NCI-H774 (cell line): ENCODE data around the gene MIR17HG.

Experiments used
- DNase-seq: peaks from one replicate; lab custom pipeline; 2025; lab: John Stamatoyannopoulos, UW

The MIR17HG gene

DNA sequence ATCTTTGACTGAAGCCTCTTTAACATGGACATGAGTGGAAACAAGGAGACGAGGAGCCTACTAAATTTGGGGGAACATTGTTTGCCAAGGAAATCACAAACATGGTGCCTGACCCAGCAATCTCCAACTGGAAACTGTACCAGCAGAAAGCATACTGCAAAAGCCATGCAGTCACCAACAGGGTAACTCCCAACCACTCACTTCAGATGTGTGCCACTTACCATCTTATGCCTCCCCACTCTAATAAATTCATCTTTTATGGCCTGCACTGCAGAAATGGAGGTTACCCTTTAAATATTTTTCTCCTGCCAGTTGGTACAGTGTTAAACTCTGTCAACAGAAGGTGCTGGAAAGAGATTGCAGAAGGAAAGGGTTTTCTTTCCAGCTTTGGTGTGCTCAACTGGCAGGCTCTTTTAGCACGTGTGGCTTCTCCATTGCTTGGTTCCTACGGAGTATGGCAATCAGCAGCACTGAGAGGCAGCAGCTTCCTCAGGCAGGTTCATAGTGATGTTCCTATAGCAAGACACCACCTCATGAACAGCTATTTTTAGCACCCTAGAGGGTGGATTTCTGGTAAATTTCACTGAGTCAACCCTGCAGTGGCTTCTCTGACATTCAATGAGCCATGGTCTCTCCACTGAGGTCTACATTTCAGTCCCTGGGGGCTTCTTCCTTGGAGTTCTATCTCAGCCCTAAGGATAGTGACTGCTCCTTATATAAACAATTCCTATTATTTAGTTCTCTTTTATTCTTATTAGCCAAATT lies 21.4 kb downstream of the MIR17HG start:
- no peak for DNase-seq

DNA sequence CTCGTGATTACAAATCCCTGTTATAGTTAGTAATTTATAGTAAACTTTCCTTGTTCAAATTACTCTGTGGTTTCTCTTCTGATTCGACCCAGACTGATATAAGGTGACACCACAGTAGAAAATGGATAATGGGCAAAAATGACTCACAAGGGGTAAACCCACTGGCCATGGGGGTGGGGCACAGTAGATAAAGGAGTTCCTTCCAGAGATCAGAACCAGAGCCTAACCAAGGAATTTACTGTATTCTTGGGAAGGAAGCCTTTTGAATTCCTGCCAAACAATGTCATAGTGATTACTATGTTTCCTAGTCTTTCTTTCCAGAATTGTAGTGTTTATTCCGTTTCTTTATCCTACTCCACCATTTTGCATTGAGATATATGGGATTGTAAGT lies 21.9 kb downstream of the MIR17HG start:
- DNase-seq: no peak

DNA sequence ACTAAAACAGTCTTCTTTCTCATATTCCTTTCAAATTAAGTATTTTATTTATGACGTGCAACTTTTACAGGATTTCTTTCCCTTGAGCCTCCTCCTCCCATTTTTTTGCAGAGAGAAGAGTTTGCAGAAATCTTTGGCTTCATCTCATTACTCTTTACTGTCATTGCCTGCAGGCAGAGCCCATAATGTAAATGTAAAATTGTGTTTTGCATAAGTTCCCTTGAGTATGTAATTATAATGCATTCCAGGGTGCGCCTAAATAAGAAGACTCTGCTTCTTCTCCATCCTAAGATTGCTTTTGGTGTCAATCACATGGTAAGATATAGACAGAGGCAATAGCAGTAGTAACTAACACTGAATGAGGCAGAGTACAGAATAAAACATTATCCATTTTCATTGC lies 23.0 kb downstream of the MIR17HG start:
- DNase-seq: no peak

DNA sequence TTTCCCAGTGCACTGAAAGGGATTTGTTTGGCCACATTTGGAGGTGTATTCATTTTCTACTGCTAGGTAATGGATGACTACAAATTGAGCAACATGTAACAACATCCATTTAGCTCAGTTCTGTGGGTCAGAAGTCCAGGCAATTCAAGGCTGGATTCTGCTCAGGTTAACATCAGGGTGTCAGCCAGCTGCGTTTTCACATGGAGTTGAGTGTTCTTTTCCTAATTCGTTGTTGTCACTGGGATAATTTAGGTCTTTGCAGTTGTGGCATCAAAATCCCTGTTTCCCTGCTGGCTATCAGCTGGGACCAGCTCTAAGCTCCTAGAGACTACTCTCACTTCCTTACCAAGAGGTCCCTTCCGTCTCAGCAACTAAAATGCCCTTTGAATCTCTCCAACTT lies 25.4 kb downstream of the MIR17HG start:
- no peak for DNase-seq

DNA sequence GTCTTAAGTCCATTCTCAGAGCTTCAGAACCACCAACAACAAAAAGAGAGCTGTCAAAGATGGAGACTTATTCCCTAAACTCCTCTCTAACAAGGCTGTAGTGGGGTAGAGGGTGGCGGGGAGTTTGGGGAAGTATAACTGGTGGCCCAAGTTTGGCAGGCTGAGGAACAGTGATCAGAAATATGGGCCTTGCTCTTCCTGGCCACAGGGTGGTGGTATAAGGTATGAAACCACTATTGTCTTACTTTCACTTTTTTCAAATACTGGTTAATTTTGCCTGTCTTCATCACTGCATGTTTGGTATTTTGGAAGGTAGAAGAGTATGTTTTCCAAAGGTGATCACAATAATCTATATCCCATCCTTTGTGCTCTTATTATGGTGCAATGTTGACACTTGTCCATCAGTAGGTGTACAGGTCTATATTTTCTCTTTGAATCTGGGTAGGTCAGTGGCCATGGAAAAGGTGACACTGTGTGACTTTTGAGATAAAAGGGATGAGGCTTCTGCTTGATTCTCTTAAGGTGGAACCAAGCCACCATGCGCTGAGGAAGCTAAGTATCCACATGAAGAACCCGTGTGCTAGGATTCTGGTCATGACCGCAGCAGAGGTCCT lies 27.7 kb downstream of the MIR17HG start:
- no peak for DNase-seq

DNA sequence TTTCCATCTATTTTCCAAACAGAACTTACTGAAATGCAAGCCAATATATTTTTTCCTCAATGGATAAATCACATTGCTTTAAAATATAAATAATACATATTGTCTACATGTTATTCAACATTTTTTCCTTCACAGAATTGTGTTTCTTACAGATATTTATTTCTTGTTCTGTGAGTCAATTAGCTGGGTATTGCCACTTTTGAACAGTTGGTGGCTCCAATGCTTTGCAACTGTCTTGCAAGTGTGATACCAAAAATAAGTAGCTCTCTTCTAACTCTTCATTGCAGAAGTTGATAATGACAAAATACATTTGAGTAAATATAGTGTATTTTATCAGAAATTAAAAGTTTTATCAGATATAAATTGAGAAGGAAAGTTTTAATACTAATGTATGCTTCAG lies 33.9 kb downstream of the MIR17HG start:
- DNase-seq: no peak

DNA sequence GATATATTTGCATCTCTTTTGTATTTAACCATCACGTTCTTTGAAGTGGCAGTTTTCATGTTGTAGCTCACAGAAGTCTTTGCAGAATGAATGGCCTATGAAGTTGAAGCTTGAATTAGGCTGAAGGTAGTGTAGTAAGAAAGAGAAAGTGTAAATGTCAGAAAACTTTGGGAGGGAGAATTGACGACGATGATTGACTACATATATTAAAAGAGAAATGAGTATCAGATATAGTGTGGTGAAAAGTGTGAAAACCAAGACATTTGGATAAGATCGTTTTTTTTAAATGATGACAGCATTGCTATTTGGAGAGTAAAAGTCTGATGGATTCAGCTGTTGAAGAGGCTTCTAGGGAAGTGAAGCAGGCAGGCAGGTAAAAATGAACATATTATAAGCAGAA lies 36.3 kb downstream of the MIR17HG start:
- DNase-seq: no peak

DNA sequence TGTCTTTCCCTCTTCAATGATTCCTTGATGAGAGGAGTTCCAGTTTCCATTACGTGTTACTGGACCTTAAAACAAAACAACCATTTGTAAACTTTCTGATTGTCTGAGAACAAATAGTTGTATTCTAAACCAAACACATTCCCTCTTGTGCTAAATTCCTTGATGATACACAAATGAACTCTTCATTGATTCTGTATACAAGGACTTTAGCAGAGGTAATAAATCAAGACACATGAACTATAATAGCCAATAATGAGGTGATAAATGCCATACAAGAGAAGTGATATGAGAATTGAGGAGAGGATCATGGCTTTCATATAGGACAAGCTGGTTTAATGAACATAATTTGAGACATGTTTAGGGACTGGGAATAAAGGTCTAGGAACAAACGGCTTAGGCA lies 37.4 kb downstream of the MIR17HG start:
- DNase-seq: no peak

DNA sequence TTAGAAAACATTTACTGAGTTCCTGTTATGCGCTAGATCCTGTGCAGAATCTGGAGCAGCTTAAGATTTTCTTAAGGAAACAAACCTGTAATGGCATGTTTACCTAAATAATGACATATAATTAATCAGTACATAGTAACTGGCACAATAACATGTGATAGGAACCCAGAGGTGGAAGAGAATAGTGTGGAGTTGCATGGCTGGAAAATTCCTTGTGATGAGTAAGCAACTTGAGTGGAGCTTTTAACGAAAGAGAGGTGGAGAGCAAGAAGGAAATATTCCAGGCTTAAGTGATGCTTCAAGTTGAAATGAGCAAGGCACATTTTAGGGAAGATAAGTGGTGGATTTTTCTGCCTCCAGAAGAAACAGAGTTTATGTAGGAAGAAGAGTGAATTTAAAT lies 41.7 kb downstream of the MIR17HG start:
- DNase-seq: no peak

DNA sequence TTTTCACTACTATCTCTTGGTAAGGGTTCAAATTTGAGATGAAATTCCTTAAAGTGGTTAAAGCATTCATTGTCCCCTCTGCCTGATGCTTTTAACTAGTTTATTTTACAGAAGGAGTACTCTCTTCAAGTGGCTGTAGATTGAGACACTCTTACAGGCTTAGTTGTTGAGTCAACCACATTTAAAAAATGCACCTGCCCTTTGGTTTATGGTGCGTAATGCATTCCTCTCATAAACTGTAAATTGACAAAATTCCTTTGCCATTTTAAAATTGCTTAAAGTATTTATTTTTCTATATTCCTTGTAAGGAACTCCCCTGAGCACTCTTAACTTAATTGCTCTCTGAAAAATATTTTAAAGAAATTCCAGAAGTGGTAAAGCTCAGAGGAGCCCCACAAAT lies 50.1 kb downstream of the MIR17HG start:
- DNase-seq: no peak

DNA sequence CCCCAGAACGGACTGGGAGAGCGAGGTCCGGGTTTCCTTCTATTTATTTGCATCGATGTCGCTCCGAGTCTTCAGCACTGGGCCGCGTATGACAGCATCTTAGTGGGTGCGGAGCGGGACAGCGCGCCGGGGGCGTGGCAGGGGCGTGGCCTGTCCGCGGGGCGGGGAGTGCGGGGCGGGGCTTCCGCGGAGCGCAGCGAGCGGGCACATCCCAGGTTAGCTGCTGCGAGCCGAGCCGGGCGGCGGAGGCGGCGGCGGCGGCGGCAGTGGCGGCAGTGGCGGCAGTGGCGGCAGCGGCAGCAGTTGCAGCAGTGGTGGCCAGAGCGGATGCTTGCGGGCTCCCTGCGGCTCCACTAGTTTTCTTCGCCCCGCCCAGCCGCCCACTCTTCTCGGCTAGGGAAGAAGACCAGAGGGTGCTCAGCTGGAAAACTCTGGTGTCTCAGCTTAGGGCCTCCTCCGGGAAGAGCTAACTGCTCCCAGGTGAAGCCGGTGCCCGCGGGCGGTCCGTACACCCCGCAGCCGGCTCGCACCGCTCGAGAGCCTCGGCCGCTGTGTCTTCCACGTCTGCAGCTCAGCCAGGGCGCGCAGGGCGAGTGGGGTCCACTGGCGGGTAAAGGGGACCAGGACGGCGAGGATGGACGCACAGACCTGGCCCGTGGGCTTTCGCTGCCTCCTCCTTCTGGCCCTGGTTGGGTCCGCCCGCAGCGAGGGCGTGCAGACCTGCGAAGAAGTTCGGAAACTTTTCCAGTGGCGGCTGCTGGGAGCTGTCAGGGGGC lies 51.1 kb downstream of the MIR17HG start, which contains the start of gene GPC5:
Gene GPC5 (plus strand): TSS at position 209 of the 776 bp plus-strand sequence.
- peak; percentile 21 for DNase-seq

DNA sequence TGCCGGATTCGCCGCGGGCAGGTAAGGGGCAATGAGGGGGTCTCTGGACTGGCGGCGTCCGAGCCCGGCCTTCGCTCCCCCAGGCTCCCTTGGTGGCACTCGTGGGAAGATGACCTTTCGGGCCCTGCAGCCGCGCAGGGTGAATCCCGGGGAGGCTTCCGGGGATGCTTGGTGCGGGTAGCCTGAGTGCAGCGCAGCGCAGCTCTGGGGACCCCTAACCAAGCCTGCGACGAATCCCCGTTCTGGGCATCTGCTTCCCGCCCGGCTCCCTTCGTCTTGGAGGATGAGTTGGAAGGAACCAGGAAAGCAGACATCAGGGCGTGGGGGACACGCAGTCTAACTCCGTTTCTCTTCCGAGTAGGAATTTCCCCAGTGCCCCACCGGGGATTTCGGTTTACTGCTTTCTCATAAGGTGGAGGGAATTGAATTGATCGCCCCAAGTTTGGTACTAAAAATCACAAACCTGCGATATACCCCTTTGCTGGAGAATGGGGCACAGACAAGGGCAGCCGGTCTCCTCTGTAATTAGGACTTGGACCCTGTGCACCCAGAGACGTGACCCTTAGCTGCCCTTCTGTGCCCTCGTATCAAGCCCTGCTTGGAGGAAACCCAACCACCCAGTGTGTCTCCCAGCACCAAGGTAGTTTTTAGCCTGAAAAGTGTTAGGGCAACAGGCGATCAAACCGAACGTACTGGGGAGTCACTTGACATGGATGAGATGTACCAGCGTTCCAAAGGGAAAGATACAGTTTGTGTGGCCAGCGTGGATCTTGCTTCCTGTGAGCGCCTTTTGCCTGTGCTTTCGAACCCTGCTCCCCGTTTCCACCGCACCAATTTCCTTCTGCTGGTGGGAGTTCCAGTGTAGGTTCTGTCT lies 51.9 kb downstream of the MIR17HG start:
- DNase-seq: no peak

DNA sequence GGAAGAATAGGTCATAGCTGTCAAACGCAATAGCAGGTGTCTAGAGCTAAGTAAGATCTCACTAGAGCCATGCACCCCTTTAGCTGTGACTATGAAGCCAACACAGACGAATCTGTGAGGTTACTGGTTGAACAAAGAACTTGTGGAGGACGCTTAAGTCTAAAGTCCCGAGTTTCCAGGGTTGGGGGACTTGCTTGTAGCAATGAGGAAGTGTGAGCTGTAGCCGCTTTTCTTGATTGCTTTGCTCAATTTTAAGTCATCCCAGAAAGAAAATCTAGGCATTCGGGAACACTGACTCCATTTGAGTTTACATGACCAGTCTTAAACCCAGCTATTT lies 52.5 kb downstream of the MIR17HG start:
- DNase-seq: no peak

DNA sequence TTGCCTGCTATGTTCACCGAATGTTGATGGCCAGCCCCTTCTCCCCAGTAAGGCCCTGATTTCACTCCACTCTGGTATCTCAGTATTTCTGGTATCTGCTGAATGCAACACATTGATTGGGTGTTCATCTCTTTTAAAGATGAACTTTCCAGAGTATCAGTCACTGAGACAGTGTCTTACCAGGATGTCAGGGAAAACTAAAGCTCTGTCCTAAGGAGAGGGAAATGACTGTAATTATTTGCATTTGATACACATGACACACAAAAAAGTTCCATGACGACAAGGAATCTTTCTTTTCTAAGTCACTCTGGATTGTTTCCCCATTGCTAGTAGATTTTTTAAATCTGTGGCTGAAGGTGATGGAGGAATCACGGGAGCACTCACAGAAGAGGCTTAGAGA lies 53.2 kb downstream of the MIR17HG start:
- no peak for DNase-seq

DNA sequence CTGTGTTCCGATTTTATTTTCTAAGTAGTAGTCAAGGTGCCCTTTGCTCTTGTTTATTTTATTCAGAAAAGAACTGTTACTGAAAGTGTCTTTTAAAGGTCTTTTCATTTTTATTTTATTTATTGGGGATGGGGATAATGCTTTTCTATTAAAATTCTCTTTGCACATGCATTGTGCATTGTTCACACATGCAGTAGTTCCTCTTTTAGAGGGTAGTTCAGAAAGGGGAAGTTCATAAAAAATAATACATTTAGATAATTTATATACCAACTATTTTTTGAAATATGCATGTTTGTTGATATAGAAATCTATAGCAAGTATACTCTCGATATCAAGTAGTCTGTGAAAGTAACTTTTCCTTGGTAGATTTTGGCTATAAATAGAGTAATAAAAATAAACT lies 54.4 kb downstream of the MIR17HG start:
- DNase-seq: no peak
